ENCODE data around the gene CGNL1.

CGNL1 gene

GRCh38 chr15:57555270-57555669, 179.0 kb downstream of the CGNL1 start (continued):
- TF ChIP-seq OVOL3 (tag by site-specific recombination; IDR thresholded peaks at IDR 0.05) (no peak), ZNF488 (tag by site-specific recombination; IDR thresholded peaks at IDR 0.05) (no peak), ZNF366 (tag by site-specific recombination; conservative IDR thresholded peaks at IDR 0.05) (no peak), YY2 (tag by site-specific recombination; IDR thresholded peaks at IDR 0.05) (no peak), ZNF548 (tag by site-specific recombination; IDR thresholded peaks at IDR 0.05) (no peak), ZNF266 (tag by site-specific recombination; IDR thresholded peaks at IDR 0.05; ENCODE audit: low read depth) (no peak)

DNA sequence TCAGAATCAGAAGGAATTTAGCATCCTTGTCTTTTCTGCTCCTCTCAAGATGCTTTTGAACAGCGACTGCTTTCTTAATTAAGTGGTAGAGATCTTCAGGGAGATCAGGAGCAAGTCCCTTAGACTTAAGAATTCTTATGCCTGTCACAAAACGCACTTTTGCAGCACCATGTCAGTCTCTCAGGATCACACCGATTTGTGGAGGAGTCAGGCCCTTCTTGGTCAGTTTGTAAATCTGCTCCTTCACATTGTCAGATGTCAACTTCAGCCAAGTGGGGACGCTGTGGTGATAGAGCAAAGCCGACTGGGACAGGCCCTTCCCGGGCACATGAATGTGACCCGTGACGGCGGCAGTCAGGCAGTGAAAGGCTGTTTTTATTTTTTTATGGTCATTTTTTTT, 179.7 kb downstream of the CGNL1 start:
- Histone ChIP-seq H3K36me3 (ENCODE audit: control insufficient read depth in 2 of 2, insufficient read depth in 1 of 2, low read length in 2 of 2) (no peaks in the 10 kb centered on the region), H3K9me3 (ENCODE audit: control insufficient read depth, insufficient read depth, low read depth, low read length) (no peaks in the 10 kb centered on the region), H3K4me3 (ENCODE audit: low read depth, low read length) (no peak overlapping the region), H3K4me1 (ENCODE audit: control insufficient read depth, insufficient read depth, low read length) (no peaks in the 10 kb centered on the region), H3K27ac (ENCODE audit: extremely low read depth, low read depth, low read length) (no peak overlapping the region)
- TF ChIP-seq MYNN (tag by site-specific recombination; IDR thresholded peaks at IDR 0.05; ENCODE audit: borderline replicate concordance) (no peak), ZNF138 (tag by site-specific recombination; IDR thresholded peaks at IDR 0.05; ENCODE audit: borderline replicate concordance) (no peak), OVOL3 (tag by site-specific recombination; IDR thresholded peaks at IDR 0.05) (no peak), ZFP37 (tag by site-specific recombination; IDR thresholded peaks at IDR 0.05) (no peak), ZNF48 (tag by site-specific recombination; IDR thresholded peaks at IDR 0.05) (no peak), SP2 (tag by site-specific recombination; IDR thresholded peaks at IDR 0.05) (no peak), ZNF155 (tag by site-specific recombination; IDR thresholded peaks at IDR 0.05) (no peak), ZNF549 (tag by site-specific recombination; IDR thresholded peaks at IDR 0.05) (no peak), ZNF157 (tag by site-specific recombination; IDR thresholded peaks at IDR 0.05) (no peak), ZNF24 (tag by site-specific recombination; IDR thresholded peaks at IDR 0.05) (no peak)
- TF ChIP-seq, protein P1, sequence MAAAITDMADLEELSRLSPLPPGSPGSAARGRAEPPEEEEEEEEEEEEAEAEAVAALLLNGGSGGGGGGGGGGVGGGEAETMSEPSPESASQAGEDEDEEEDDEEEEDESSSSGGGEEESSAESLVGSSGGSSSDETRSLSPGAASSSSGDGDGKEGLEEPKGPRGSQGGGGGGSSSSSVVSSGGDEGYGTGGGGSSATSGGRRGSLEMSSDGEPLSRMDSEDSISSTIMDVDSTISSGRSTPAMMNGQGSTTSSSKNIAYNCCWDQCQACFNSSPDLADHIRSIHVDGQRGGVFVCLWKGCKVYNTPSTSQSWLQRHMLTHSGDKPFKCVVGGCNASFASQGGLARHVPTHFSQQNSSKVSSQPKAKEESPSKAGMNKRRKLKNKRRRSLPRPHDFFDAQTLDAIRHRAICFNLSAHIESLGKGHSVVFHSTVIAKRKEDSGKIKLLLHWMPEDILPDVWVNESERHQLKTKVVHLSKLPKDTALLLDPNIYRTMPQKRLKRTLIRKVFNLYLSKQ (tag by site-specific recombination; IDR thresholded peaks at IDR 0.05; ENCODE audit: borderline replicate concordance), result no peak
- TF ChIP-seq, protein P2, sequence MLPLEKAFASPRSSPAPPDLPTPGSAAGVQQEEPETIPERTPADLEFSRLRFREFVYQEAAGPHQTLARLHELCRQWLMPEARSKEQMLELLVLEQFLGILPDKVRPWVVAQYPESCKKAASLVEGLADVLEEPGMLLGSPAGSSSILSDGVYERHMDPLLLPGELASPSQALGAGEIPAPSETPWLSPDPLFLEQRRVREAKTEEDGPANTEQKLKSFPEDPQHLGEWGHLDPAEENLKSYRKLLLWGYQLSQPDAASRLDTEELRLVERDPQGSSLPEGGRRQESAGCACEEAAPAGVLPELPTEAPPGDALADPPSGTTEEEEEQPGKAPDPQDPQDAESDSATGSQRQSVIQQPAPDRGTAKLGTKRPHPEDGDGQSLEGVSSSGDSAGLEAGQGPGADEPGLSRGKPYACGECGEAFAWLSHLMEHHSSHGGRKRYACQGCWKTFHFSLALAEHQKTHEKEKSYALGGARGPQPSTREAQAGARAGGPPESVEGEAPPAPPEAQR (tag by site-specific recombination; IDR thresholded peaks at IDR 0.05), result no peak
- TF ChIP-seq, protein P3, sequence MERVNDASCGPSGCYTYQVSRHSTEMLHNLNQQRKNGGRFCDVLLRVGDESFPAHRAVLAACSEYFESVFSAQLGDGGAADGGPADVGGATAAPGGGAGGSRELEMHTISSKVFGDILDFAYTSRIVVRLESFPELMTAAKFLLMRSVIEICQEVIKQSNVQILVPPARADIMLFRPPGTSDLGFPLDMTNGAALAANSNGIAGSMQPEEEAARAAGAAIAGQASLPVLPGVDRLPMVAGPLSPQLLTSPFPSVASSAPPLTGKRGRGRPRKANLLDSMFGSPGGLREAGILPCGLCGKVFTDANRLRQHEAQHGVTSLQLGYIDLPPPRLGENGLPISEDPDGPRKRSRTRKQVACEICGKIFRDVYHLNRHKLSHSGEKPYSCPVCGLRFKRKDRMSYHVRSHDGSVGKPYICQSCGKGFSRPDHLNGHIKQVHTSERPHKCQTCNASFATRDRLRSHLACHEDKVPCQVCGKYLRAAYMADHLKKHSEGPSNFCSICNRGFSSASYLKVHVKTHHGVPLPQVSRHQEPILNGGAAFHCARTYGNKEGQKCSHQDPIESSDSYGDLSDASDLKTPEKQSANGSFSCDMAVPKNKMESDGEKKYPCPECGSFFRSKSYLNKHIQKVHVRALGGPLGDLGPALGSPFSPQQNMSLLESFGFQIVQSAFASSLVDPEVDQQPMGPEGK (tag by site-specific recombination; IDR thresholded peaks at IDR 0.05), result no peak
- POLR2A ChIA-PET, result no interaction called here
- CTCF ChIA-PET, result interaction anchor here (0.7 kb wide), 2 partner anchors 8 to 222 kb away, joined by 3 read pairs; no protein-coding TSS in a partner anchor

- Histone ChIP-seq H3K4me3 (ENCODE audit: low read depth, low read length) (no peak overlapping the region), H3K4me1 (ENCODE audit: control insufficient read depth, insufficient read depth, low read length) (no peaks in the 10 kb centered on the region), H3K9me3 (ENCODE audit: control insufficient read depth, insufficient read depth, low read depth, low read length) (no peaks in the 10 kb centered on the region), H3K36me3 (ENCODE audit: control insufficient read depth in 2 of 2, insufficient read depth in 1 of 2, low read length in 2 of 2) (no peaks in the 10 kb centered on the region), H3K27ac (ENCODE audit: extremely low read depth, low read depth, low read length) (no peak overlapping the region)
- POLR2A ChIA-PET, result no interaction called here
- TF ChIP-seq ZNF555 (tag by site-specific recombination; conservative IDR thresholded peaks at IDR 0.05), result no peak
- no peak for TF ChIP-seq ZNF146 (tag by site-specific recombination; IDR thresholded peaks at IDR 0.05)
- no peak for TF ChIP-seq KLF7 (tag by site-specific recombination; IDR thresholded peaks at IDR 0.05; ENCODE audit: borderline replicate concordance)
- TF ChIP-seq ZNF747 (tag by site-specific recombination; IDR thresholded peaks at IDR 0.05), result no peak
- TF ChIP-seq ZFP3 (tag by site-specific recombination; IDR thresholded peaks at IDR 0.05; ENCODE audit: low read depth), result no peak
- CTCF ChIA-PET, result interaction anchor here (2.5 kb wide), 1 partner anchor 10 kb away, joined by 9 read pairs; no protein-coding TSS in a partner anchor
Measured at GRCh38 chr15:57557267-57557666, 181.0 kb downstream of the CGNL1 start.
